ENCODE measurements around the gene RAD51B. TPM values are rescaled to one million over a fixed set of nuclear protein-coding genes. Genes with fewer than 3 reads are reported as not detected.

The RAD51B gene
- total RNA-seq, 1 experiment from 2014 or later, result 20.0 TPM

- CTCF ChIA-PET, result no interaction called here
- POLR2A ChIA-PET, result no interaction called here
- no peaks in the 10 kb centered on the region for H3K9me2 ChIP-seq (ENCODE audit: insufficient read depth)
- 0 out of 4 replicates have a peak, but pooled peaks cover 0 to 3% of the 10 kb centered on the region in 2 experiments for H3K36me3 ChIP-seq (ENCODE audit: control insufficient read depth in 1 of 2, insufficient read depth in 2 of 2, low read length in 2 of 2)
- BruUV-seq (replicated peaks), result no TSS peak
- H2AFZ ChIP-seq (ENCODE audit: low read depth, low read length, poor library complexity, severe bottlenecking), result no peak overlapping the region
- no peak overlapping the region for H3K9ac ChIP-seq (ENCODE audit: low read length)
- intact Hi-C loops (cut with micrococcal nuclease), result no loop called here
- no peaks in the 10 kb centered on the region for H3K4me1 ChIP-seq (ENCODE audit: control insufficient read depth in 1 of 2, insufficient read depth in 2 of 2, low read length in 2 of 2)
- no peaks in the 10 kb centered on the region for H4K20me1 ChIP-seq (ENCODE audit: insufficient read depth)
- no peak overlapping the region for H3K4me3 ChIP-seq (replicated peaks in 1 of 2; ENCODE audit: low read depth in 1 of 2, low read length in 2 of 2)
- H3K79me2 ChIP-seq (ENCODE audit: insufficient read depth, low read length), result no peaks in the 10 kb centered on the region
- H3K4me2 ChIP-seq (ENCODE audit: low read length), result no peak overlapping the region
- H3K9me3 ChIP-seq (ENCODE audit: control insufficient read depth in 1 of 2, insufficient read depth in 1 of 2, low read depth in 1 of 2, low read length in 2 of 2), result peaks cover 0 to 9% of the 10 kb centered on the region in 2 experiments; a peak in 1 of 4 replicates
- TF ChIP-seq ZBTB33 (IDR thresholded peaks at IDR 0.05; ENCODE audit: extremely low read depth, insufficient replicate concordance, low read length) (no peak), POLR2AphosphoS5 (IDR thresholded peaks at IDR 0.05; ENCODE audit: low read depth, low read length) (no peak), TCF7L2 (IDR thresholded peaks at IDR 0.05; ENCODE audit: borderline replicate concordance, extremely low read depth, insufficient read depth, insufficient read length) (no peak), SP1 (IDR thresholded peaks at IDR 0.05; ENCODE audit: low read depth) (no peak), MAX (IDR thresholded peaks at IDR 0.05) (no peak), EZH2phosphoT487 (IDR thresholded peaks at IDR 0.05; ENCODE audit: borderline replicate concordance) (no peak), FOSL1 (IDR thresholded peaks at IDR 0.05; ENCODE audit: low read depth) (no peak), RAD21 (IDR thresholded peaks at IDR 0.05; ENCODE audit: low read depth) (no peak), ATF3 (IDR thresholded peaks at IDR 0.05) (no peak), EGR1 (IDR thresholded peaks at IDR 0.05; ENCODE audit: low read depth) (no peak)
- no peak for DNase-seq (ENCODE audit: low read depth, low spot score)
- RAD21 ChIA-PET (ENCODE audit: low non-redundant PET in 1 of 2, low total read pairs in 2 of 2, uncharacterized antibody in 2 of 2, unreplicated experiment in 2 of 2), result no interaction called here
- ATAC-seq, result no peak
- no peaks in the 10 kb centered on the region for H3K27me3 ChIP-seq (ENCODE audit: insufficient read depth, low read length)
- H3K27ac ChIP-seq (ENCODE audit: low read depth, low read length), result no peak overlapping the region
These were observed 526.2 kb downstream of the RAD51B start for GRCh38 chr14:68345738-68346137.

Data from HCT116 (cell line).